IMR-90 (cell line): Measurements from ENCODE around the gene NSMCE3. TPM values are rescaled to one million over a fixed set of nuclear protein-coding genes. Genes with fewer than 3 reads are reported as not detected.

Experiments
- ATAC-seq: fragments of 200-7000 bp; cut with Tn5 transposase; 2 replicates; pipeline ENCODE4 v1.9.1; 2020; ENCODE audit warnings: low read depth, mild to moderate bottlenecking, moderate library complexity
- BruUV-seq: library from RNA; stranded (reverse); fragments of 400-500 nt; replicated peaks from 2 replicates; lab custom pipeline; 2021; lab: Mats Ljungman, UMichigan
- CTCF ChIA-PET: fragments of 300-600 bp; formaldehyde crosslinking; extraction: SDS; loops from one replicate; lab custom pipeline; 2021; ENCODE audit warnings: antibody characterized with exemption; lab: Yijun Ruan, JAX
- POLR2A ChIA-PET: fragments of 300-600 bp; sonication (Branson Sonifier 250); formaldehyde crosslinking; loops from one replicate; lab custom pipeline; 2022; ENCODE audit warnings: antibody characterized with exemption; ENCODE audit not compliant: unreplicated experiment; lab: Charles Lee
- DNase-seq: peaks from one replicate; pipeline ENCODE4 v3.0.0; 2013
- H2AFZ ChIP-seq: replicated peaks from 2 replicates; pipeline ENCODE3; 2013; ENCODE audit warnings: low read length, mild to moderate bottlenecking; ENCODE audit not compliant: poor library complexity
- H2AK5ac ChIP-seq: 2 replicates; pipeline ENCODE4 v1.6.1; 2013; ENCODE audit warnings: low read depth, low read length, inconsistent platforms
- H2AK9ac ChIP-seq: replicated peaks from 2 replicates; pipeline ENCODE3; 2013; ENCODE audit warnings: mild to moderate bottlenecking, low read depth, low read length, moderate library complexity; ENCODE audit not compliant: poor library complexity
- H2BK120ac ChIP-seq: 2 replicates; pipeline ENCODE4 v1.6.1; 2013; ENCODE audit warnings: low read depth, low read length, inconsistent platforms
- H2BK15ac ChIP-seq: 3 replicates; pipeline ENCODE4 v1.6.1; 2013; ENCODE audit warnings: low read depth, low read length, inconsistent platforms
- H2BK20ac ChIP-seq: 2 replicates; pipeline ENCODE4 v1.6.1; 2013; ENCODE audit warnings: low read depth, mild to moderate bottlenecking, inconsistent platforms, low read length, moderate library complexity
- H2BK5ac ChIP-seq: 2 replicates; pipeline ENCODE4 v1.6.1; 2013; ENCODE audit warnings: mild to moderate bottlenecking, low read depth, low read length, inconsistent platforms; ENCODE audit not compliant: poor library complexity, severe bottlenecking
- H3K14ac ChIP-seq: replicated peaks from 2 replicates; pipeline ENCODE4 v1.6.1; 2013; ENCODE audit warnings: low read depth, low read length, inconsistent platforms
- H3K18ac ChIP-seq: 2 replicates; pipeline ENCODE4 v1.6.1; 2013; ENCODE audit warnings: low read depth, low read length, control low read depth
- H3K23ac ChIP-seq: 2 replicates; pipeline ENCODE4 v1.6.1; 2013; ENCODE audit warnings: low read depth, low read length, inconsistent platforms
- H3K27ac ChIP-seq: 2 replicates; pipeline ENCODE4 v1.5.1; 2013; ENCODE audit warnings: mild to moderate bottlenecking, control low read depth, low read length; ENCODE audit not compliant: insufficient read depth
- H3K27me3 ChIP-seq: 2 replicates; pipeline ENCODE4 v1.6.1; 2013; ENCODE audit warnings: low read length; ENCODE audit not compliant: control insufficient read depth, insufficient read depth
- H3K36me3 ChIP-seq: 2 replicates; pipeline ENCODE4 v1.6.1; 2013; ENCODE audit warnings: low read length, mixed read lengths; ENCODE audit not compliant: control insufficient read depth, insufficient read depth
- H3K4ac ChIP-seq: 2 replicates; pipeline ENCODE4 v1.6.1; 2013; ENCODE audit warnings: low read depth, low read length, inconsistent platforms
- H3K4me1 ChIP-seq: 2 replicates; pipeline ENCODE4 v1.6.1; 2013; ENCODE audit warnings: low read length, mixed read lengths; ENCODE audit not compliant: control insufficient read depth, insufficient read depth
- H3K4me2 ChIP-seq: 2 replicates; pipeline ENCODE4 v1.6.1; 2013; ENCODE audit warnings: low read depth, mild to moderate bottlenecking, control low read depth, low read length, moderate library complexity
- H3K4me3 ChIP-seq: 2 replicates; pipeline ENCODE4 v1.5.1; 2013; ENCODE audit warnings: low read depth, mild to moderate bottlenecking, control low read depth, low read length, moderate library complexity; ENCODE audit not compliant: insufficient read depth
- H3K56ac ChIP-seq: 2 replicates; pipeline ENCODE4 v1.6.1; 2013; ENCODE audit warnings: low read length, inconsistent platforms; ENCODE audit not compliant: insufficient read depth; ENCODE audit errors: extremely low read depth
- H3K79me1 ChIP-seq, 2 experiments: 2 replicates each; pipeline ENCODE4 v1.6.1; 2013; ENCODE audit warnings: low read length in 2 of 2, inconsistent platforms in 1 of 2, low read depth in 1 of 2
- H3K9ac ChIP-seq: 2 replicates; pipeline ENCODE4 v1.6.1; 2013; ENCODE audit warnings: low read depth, low read length, control low read depth
- H3K9me1 ChIP-seq: 2 replicates; pipeline ENCODE4 v1.6.1; 2013; ENCODE audit warnings: low read length, inconsistent platforms; ENCODE audit not compliant: insufficient read depth
- H3K9me3 ChIP-seq: 2 replicates; pipeline ENCODE4 v1.6.1; 2013; ENCODE audit warnings: low read length; ENCODE audit not compliant: control insufficient read depth, insufficient read depth
- H4K20me1 ChIP-seq: 2 replicates; pipeline ENCODE4 v1.6.1; 2013; ENCODE audit warnings: low read length, inconsistent platforms; ENCODE audit not compliant: insufficient read depth
- H4K5ac ChIP-seq: 2 replicates; pipeline ENCODE4 v1.6.1; 2013; ENCODE audit warnings: mild to moderate bottlenecking, low read depth, low read length, control low read depth
- H4K8ac ChIP-seq, 2 experiments: 2 replicates each; pipeline ENCODE4 v1.6.1; 2013; ENCODE audit warnings: low read depth in 2 of 2, low read length in 2 of 2, control low read depth in 1 of 2, inconsistent platforms in 1 of 2
- H4K91ac ChIP-seq: 2 replicates; pipeline ENCODE4 v1.6.1; 2013; ENCODE audit warnings: low read depth, low read length, inconsistent platforms; ENCODE audit not compliant: insufficient read depth
- MXI1 ChIP-seq: IDR thresholded peaks from 2 replicates; pipeline ENCODE4 v1.6.1; 2012; ENCODE audit warnings: low read depth, mild to moderate bottlenecking, low read length, moderate library complexity, borderline replicate concordance
- NFE2L2 ChIP-seq: fragments of 150-350 bp; IDR thresholded peaks from 2 replicates; pipeline ENCODE4 v1.6.1; 2016; ENCODE audit warnings: low read depth, mild to moderate bottlenecking, low read length
- POLR2A ChIP-seq: IDR thresholded peaks from 2 replicates; pipeline ENCODE4 v1.6.1; 2012; ENCODE audit warnings: mild to moderate bottlenecking, low read depth, low read length
- RCOR1 ChIP-seq: IDR thresholded peaks from 2 replicates; pipeline ENCODE4 v1.6.1; 2012; ENCODE audit warnings: mild to moderate bottlenecking, low read length, improper control_type of control experiment; ENCODE audit not compliant: insufficient replicate concordance
- SMC3 ChIP-seq: fragments of 150-350 bp; IDR thresholded peaks from 2 replicates; pipeline ENCODE4 v1.6.1; 2016; ENCODE audit warnings: low read depth, mild to moderate bottlenecking, antibody characterized with exemption, low read length, moderate library complexity
- WGBS, 2 experiments: methylation state at CpG; one replicate each; pipeline versions ENCODE4 v1.1.5 to v1.1.7; 2013; ENCODE audit warnings: missing lambda C conversion rate in 2 of 2; ENCODE audit not compliant: insufficient read length in 1 of 2; ENCODE audit errors: extremely low coverage in 2 of 2; 5-methylcytosine and 5-hydroxymethylcytosine counted together
- dilution Hi-C: fragments of 300-500 bp; cut with HindIII; formaldehyde crosslinking; loops from one replicate; pipeline ENCODE4 v1.14.3; 2018; ENCODE audit warnings: low sequenced_read_pairs; ENCODE audit not compliant: unreplicated experiment
- in situ Hi-C: fragments of 300-500 bp; cut with MboI; formaldehyde crosslinking; loops from 3 replicates; pipeline ENCODE4 v1.14.3; 2019; ENCODE audit warnings: low sequenced_read_pairs, inconsistent platforms, mixed read lengths
- intact Hi-C: fragments of 100-400 bp; cut with micrococcal nuclease; formaldehyde crosslinking; loops from 2 replicates; pipeline ENCODE4 v1.10.0; 2022
- polyA plus RNA-seq, 3 experiments: library from polyadenylated mRNA; depleted of rRNA; stranded (reverse); fragments of >200 nt; gene quantifications; 2 replicates each; pipeline ENCODE4 v1.2.3, GENCODE V29; 2012; ENCODE audit warnings: low replicate concordance in 1 of 3
- total RNA-seq: library from RNA; depleted of rRNA; stranded (reverse); fragments of >200 nt; gene quantifications from 2 replicates; pipeline ENCODE4 v1.2.3, GENCODE V29; 2012
- TF ChIP-seq, protein P1 (sequence below): conservative IDR thresholded peaks from 2 replicates; pipeline ENCODE4 v1.5.1; 2012; ENCODE audit warnings: mild to moderate bottlenecking, low read depth, low read length, improper control_type of control experiment

NSMCE3 gene
- total and polyA plus RNA-seq, 2 of the 4 experiments (the other 2 are of a cell fraction), result 5.1 to 6.3 TPM

DNA sequence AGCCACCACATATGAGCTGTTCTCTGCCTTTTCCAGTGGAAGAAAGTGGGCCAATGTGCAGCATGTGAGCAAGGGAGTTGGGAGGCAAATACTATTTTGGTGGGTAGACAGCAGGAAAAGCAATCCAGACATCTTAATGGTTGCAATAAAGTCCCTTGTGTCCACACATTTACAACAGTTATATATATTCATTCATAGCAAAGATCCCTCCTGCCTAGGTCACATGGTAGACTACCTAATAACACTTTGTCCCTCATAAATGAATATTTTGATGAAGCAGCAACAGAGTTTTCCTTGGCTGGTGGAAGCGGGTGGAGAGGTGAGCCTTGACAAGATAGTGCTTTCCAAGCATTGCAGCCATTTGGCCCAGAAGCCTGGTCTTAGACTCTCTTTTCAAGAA lies 6.2 kb upstream of the NSMCE3 start:
- Histone ChIP-seq H3K9me1 (peaks cover 7% of the 10 kb centered on the region; the same call in 1 of the 2 replicates), H4K91ac (no peak overlapping the region), H3K36me3 (no peaks in the 10 kb centered on the region), H3K4me2 (no peak overlapping the region), H3K4me1 (peaks cover 7% of the 10 kb centered on the region), H3K27me3 (no peaks in the 10 kb centered on the region), H3K4me3 (no peak overlapping the region), H3K79me1 (no peaks in the 10 kb centered on the region), H2AK9ac (no peak overlapping the region), H3K14ac (no peak overlapping the region), H3K9me3 (no peaks in the 10 kb centered on the region), H4K5ac (no peak overlapping the region), H2AFZ (no peak overlapping the region), H3K27ac (no peak overlapping the region), H4K20me1 (no peaks in the 10 kb centered on the region), H3K56ac (no peak overlapping the region), H4K8ac (no peak overlapping the region), H2BK120ac (no peak overlapping the region), H2BK20ac (no peak overlapping the region), H3K9ac (no peak overlapping the region), H2BK15ac (no peak overlapping the region), H3K18ac (no peak overlapping the region), H2BK5ac (no peak overlapping the region), H2AK5ac (no peak overlapping the region), H3K4ac (no peak overlapping the region), H3K23ac (no peak overlapping the region)
- in situ Hi-C loops, result no loop called here
- no TSS peak for BruUV-seq
- intact Hi-C loops, result no loop called here
- no peak for DNase-seq
- CTCF ChIA-PET, result no interaction called here
- POLR2A ChIA-PET, result no interaction called here
- ATAC-seq, result no peak
- dilution Hi-C loops, result no loop called here
- WGBS, 2 experiments, result no CpG with 5 or more reads among the region's 1 CpG
- TF ChIP-seq MXI1 (no peak), SMC3 (no peak), RCOR1 (no peak), NFE2L2 (no peak), POLR2A (no peak)
- TF ChIP-seq, protein P1, sequence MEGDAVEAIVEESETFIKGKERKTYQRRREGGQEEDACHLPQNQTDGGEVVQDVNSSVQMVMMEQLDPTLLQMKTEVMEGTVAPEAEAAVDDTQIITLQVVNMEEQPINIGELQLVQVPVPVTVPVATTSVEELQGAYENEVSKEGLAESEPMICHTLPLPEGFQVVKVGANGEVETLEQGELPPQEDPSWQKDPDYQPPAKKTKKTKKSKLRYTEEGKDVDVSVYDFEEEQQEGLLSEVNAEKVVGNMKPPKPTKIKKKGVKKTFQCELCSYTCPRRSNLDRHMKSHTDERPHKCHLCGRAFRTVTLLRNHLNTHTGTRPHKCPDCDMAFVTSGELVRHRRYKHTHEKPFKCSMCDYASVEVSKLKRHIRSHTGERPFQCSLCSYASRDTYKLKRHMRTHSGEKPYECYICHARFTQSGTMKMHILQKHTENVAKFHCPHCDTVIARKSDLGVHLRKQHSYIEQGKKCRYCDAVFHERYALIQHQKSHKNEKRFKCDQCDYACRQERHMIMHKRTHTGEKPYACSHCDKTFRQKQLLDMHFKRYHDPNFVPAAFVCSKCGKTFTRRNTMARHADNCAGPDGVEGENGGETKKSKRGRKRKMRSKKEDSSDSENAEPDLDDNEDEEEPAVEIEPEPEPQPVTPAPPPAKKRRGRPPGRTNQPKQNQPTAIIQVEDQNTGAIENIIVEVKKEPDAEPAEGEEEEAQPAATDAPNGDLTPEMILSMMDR, result no peak
